GM12875 (cell line): ENCODE measurements around the gene PLEKHB1.

ENCODE experiments used
- H3K4me3 ChIP-seq: one replicate; pipeline ENCODE4 v1.5.1; 2011; ENCODE audit warnings: low read depth, low read length, control low read depth
- CTCF ChIP-seq: IDR thresholded peaks from 2 replicates; pipeline ENCODE4 v1.5.1; 2011; ENCODE audit warnings: low read depth, mild to moderate bottlenecking, control low read depth, inconsistent platforms, low read length, moderate library complexity, borderline replicate concordance; ENCODE audit not compliant: insufficient read depth

PLEKHB1 gene

GRCh38 chr11:73680687-73681086, 34.3 kb downstream of the PLEKHB1 start:
- no peak overlapping the region for H3K4me3 ChIP-seq
- TF ChIP-seq CTCF, result no peak

- no peak for TF ChIP-seq CTCF
- no peak overlapping the region for H3K4me3 ChIP-seq
Observed at GRCh38 chr11:73693899-73694525, 47.6 kb downstream of the PLEKHB1 start.

- no peak overlapping the region for H3K4me3 ChIP-seq
- TF ChIP-seq CTCF, result no peak
Observed at GRCh38 chr11:73705053-73705452, 58.7 kb downstream of the PLEKHB1 start.

GRCh38 chr11:73710964-73711363, 64.6 kb downstream of the PLEKHB1 start:
- TF ChIP-seq CTCF, result no peak
- H3K4me3 ChIP-seq, result no peak overlapping the region
